CD4-positive, alpha-beta T cell treated with Interleukin-1 beta for 1 hour (primary cell): ENCODE measurements around the gene RPUSD2.
"Not testable (repeated sequence)": the region's sequence is repeated elsewhere in the genome, so short reads cannot be mapped to it uniquely, and the experiment has no call there.

Source experiments
- DNase-seq, 2 donors: peaks; one replicate each; pipeline ENCODE4 v3.0.0-alpha.2; 2020 to 2022

The RPUSD2 gene

GRCh38 chr15:40565333-40566238 is 3.5 kb upstream of the RPUSD2 start:
- no peak for DNase-seq

GRCh38 chr15:40567111-40567510 is 2.0 kb upstream of the RPUSD2 start:
- DNase-seq, result no peak

GRCh38 chr15:40575113-40575512 is 6.0 kb downstream of the RPUSD2 start:
- no peak for DNase-seq

GRCh38 chr15:40576914-40577313 is 7.8 kb downstream of the RPUSD2 start:
- DNase-seq, result not testable (repeated sequence)

- DNase-seq, result no peak
Measured at GRCh38 chr15:40578892-40579291, 9.8 kb downstream of the RPUSD2 start.

GRCh38 chr15:40581796-40582195 is 12.7 kb downstream of the RPUSD2 start:
- not testable (repeated sequence) for DNase-seq

- peak; percentile 36 to 37 for DNase-seq
Measured at GRCh38 chr15:40582726-40583246, 13.7 kb downstream of the RPUSD2 start.

GRCh38 chr15:40584191-40584590 is 15.1 kb downstream of the RPUSD2 start:
- no peak for DNase-seq

- no peak for DNase-seq
Measured at GRCh38 chr15:40590667-40591050, 21.6 kb downstream of the RPUSD2 start.

GRCh38 chr15:40591389-40591788 is 22.3 kb downstream of the RPUSD2 start:
- DNase-seq, result no peak

- peak in 1 of 2 donors; percentile 42 for DNase-seq
Measured at GRCh38 chr15:40593165-40593564, 24.1 kb downstream of the RPUSD2 start.

GRCh38 chr15:40593588-40594428 is 24.7 kb downstream of the RPUSD2 start, which contains the start of gene KNL1:
KNL1 (plus strand) TSS chr15:40594249; CDS start chr15:40602932, 8,683 bp downstream.
- peak; percentile 92 to 95 for DNase-seq

GRCh38 chr15:40594429-40594836 is 25.3 kb downstream of the RPUSD2 start:
- DNase-seq, result no peak

- no peak for DNase-seq
Measured at GRCh38 chr15:40595219-40595618, 26.1 kb downstream of the RPUSD2 start.

- no peak for DNase-seq
Measured at GRCh38 chr15:40595773-40596172, 26.7 kb downstream of the RPUSD2 start.

- no peak for DNase-seq
Measured at GRCh38 chr15:40597024-40597423, 27.9 kb downstream of the RPUSD2 start.

- no peak for DNase-seq
Measured at GRCh38 chr15:40598126-40598525, 29.0 kb downstream of the RPUSD2 start.

- DNase-seq, result no peak
Measured at GRCh38 chr15:40598672-40599071, 29.6 kb downstream of the RPUSD2 start.

GRCh38 chr15:40600956-40601355 is 31.9 kb downstream of the RPUSD2 start:
- DNase-seq, result no peak

GRCh38 chr15:40603935-40604334 is 34.8 kb downstream of the RPUSD2 start:
- DNase-seq, result no peak

- DNase-seq, result no peak
Measured at GRCh38 chr15:40613080-40613479, 44.0 kb downstream of the RPUSD2 start.

- no peak for DNase-seq
Measured at GRCh38 chr15:40618023-40618422, 48.9 kb downstream of the RPUSD2 start.

GRCh38 chr15:40618906-40619305 is 49.8 kb downstream of the RPUSD2 start:
- DNase-seq, result no peak
